Stimulated activated CD4-positive, alpha-beta T cell treated with anti-CD3 and anti-CD28 coated beads, Interleukin-15, amount 100 ng/mL, for 1 hour (primary cell): ENCODE results near the gene NTN1.

ENCODE experiments used
- DNase-seq, 2 donors: peaks; one replicate each; pipeline ENCODE4 v3.0.0-alpha.2; 2020; ENCODE audit warnings: low read depth in 1 of 2, low spot score in 1 of 2

Gene NTN1

GRCh38 chr17:9188367-9188766 is 167.1 kb downstream of the NTN1 start:
- no peak for DNase-seq

- DNase-seq, result no peak
Observed at GRCh38 chr17:9189870-9190269, 168.6 kb downstream of the NTN1 start.

- no peak for DNase-seq
Observed at GRCh38 chr17:9192010-9192409, 170.7 kb downstream of the NTN1 start.

- no peak for DNase-seq
Observed at GRCh38 chr17:9195411-9195810, 174.1 kb downstream of the NTN1 start.

GRCh38 chr17:9195961-9196670 is 174.8 kb downstream of the NTN1 start:
- DNase-seq, result no peak

GRCh38 chr17:9199571-9200551 is 178.6 kb downstream of the NTN1 start:
- no peak for DNase-seq

GRCh38 chr17:9200699-9201359 is 179.5 kb downstream of the NTN1 start:
- no peak for DNase-seq

- no peak for DNase-seq
Observed at GRCh38 chr17:9202532-9202931, 181.2 kb downstream of the NTN1 start.

GRCh38 chr17:9203771-9204425 is 182.6 kb downstream of the NTN1 start:
- DNase-seq, result no peak

- no peak for DNase-seq
Observed at GRCh38 chr17:9204637-9205329, 183.5 kb downstream of the NTN1 start.

GRCh38 chr17:9205520-9206409 is 184.5 kb downstream of the NTN1 start:
- no peak for DNase-seq

GRCh38 chr17:9206410-9206703 is 185.0 kb downstream of the NTN1 start:
- no peak for DNase-seq

- DNase-seq, result no peak
Observed at GRCh38 chr17:9206741-9207332, 185.5 kb downstream of the NTN1 start.

GRCh38 chr17:9208381-9209105 is 187.2 kb downstream of the NTN1 start:
- no peak for DNase-seq

- no peak for DNase-seq
Observed at GRCh38 chr17:9209347-9209746, 188.0 kb downstream of the NTN1 start.

GRCh38 chr17:9209781-9210370 is 188.6 kb downstream of the NTN1 start:
- no peak for DNase-seq

GRCh38 chr17:9211133-9211765 is 189.9 kb downstream of the NTN1 start:
- DNase-seq, result no peak
